SKM-1 (cell line): ENCODE measurements around the gene METRNL.

Experiments used
- DNase-seq: peaks from one replicate; lab custom pipeline; 2025; ENCODE audit not compliant: unreplicated experiment; lab: John Stamatoyannopoulos, UW

METRNL gene

DNA sequence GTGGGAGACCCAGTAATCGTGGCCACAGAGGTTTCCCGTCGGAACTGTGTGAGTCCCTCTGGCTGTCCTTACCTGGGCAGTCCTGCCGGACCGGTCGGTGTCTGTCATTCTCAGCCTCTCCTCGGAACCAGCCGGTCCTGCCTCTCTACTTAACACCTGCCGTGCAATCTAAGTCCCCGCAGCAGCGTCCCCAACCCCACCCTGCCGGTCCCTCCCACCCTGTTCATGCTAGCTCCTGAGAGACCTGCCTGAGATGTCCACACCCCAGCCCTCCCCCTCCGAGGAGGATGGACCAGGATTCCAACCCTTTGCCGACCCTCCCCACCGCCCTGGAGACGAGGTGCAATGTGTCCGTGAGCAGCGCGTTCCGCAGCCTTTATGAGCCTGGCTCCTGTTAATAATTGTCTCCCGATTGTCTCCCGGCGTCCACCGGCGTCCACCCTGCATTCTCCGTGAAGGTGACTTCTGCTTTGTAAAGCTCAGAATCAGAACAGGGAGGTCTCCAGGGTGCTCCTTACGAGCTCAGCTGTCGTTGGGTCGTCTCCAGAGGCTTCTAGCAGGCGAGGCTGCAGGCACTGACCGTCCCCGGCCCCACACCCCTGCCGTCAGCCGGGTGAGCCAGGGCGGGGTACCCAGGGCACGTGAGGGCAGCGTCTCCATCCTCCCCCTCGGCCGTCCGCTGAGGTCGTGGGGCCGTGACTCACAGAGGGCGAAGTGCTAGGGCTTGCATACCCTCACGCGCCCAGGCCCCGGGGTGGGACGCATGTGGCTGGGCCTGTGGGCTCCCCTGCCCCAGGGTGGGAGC, 10.1 kb downstream of the METRNL start:
- DNase-seq = no peak

DNA sequence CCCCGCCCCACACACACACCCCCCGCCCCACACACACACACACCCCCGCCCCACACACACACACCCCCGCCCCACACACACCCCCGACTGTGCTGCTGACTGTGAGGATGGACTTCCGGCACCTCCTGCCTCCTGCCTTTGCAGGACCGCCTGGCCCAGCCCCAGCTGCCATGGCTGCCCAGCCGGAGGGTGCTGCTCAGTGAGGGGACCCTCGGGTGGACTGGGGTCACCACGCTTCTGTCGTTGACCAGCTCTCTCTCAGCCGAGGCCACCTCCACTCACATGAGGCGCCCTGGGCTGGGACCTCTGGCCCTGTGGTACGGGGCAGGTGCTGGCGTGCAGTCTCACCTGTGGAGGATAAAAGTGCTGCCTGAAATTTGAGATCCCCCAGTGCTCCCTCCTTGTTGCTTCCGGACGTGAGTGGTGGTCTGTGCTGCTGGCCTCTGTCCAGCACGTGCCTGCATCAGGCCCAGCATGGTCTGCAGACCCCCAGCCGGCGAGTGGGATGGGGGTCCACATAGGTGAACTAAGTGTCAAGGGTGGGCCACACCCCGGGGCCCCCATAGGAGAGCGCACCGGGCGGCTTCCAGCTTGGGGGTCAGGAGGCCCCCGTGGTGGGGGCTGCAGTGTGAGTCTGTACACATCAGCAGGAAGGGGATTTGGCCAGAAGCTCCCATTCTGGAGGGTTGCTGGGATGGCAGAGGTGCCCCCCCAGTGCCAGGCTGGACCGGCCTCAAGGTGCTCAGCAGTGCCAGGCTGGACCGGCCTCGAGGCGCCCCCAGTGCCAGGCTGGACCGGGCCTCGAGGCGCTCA, 11.2 kb downstream of the METRNL start:
- no peak for DNase-seq

DNA sequence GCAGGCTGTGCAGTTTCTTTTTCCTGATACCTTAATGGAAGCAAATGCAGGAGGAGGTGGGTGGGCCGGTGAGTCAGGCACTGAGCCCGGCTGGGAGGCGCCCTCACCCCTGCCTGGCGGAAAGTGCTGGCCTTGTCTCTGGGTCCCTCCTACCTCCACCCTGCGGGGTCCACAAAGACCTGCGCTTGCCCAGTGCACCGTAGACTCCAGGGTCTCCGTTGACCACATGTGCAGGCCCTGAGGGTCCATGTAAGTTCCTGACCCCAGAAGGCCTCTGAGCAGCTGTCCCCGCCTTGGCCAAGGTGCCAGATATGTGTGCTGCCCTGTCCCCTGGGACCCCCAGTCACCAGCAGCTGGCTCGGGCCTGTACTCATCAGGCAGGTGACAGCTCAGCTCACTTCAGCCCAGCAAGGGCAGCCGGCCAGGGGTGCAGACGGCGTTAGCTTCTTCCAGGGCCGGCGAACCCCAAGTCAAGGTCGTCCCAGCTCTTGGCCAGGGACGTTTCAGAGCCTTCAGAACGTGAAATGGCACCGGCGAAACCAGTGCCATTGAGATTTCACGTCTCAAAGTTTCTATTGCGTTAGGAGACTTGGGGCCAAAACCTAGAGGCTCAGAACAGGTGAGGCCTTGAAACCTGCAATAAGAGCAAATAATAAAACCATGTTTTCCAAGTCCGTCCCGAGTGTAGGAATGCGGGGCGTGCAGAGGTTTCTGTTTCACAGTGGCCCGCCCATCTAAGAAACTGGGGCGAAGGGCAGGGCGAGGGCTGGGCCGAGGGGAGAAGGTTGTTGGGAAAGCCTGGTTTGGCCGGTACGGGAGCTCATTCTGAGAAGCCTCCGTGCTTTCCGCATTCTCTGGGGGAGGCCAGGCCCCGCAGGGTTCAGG, 12.1 kb downstream of the METRNL start:
- DNase-seq = no peak

DNA sequence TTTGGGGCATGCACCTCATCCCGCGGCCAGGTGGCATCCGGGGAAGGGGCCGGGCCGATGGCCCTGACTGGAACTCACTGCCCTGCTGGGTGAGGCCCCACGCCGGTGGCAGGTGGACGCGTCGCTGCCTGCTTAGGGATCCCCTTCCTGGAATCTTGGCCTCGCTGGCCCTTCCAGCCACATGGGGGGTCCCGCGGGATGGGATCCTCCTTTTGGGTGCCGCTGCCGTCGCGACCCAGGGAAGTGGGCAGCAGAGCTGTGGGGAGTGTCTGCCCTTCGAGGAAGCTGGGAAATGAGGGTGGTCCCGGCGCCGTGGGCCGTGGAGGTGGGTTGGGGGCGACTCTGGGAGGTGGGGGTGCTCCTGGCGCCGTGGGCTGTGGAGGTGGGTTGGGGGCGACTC, 12.8 kb downstream of the METRNL start:
- no peak for DNase-seq

DNA sequence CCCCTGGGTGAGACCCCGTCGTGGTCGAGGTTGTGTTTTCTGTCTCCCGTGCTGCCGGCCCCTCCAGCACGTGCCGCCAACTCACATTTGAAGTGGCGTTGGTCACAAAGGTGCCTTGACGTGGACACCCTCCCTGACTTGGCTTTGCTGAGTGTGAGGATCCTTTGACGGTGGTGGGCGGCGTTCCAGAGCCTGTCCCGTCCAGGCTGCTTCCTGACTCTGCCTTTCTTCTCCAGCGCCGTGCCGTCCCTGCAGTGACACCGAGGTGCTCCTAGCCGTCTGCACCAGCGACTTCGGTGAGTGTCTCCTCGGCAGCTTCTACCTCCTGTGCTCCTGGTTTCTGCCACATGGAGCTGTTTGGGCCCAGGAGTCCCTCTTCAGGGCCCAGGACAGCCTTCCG, 13.5 kb downstream of the METRNL start:
- DNase-seq = no peak

DNA sequence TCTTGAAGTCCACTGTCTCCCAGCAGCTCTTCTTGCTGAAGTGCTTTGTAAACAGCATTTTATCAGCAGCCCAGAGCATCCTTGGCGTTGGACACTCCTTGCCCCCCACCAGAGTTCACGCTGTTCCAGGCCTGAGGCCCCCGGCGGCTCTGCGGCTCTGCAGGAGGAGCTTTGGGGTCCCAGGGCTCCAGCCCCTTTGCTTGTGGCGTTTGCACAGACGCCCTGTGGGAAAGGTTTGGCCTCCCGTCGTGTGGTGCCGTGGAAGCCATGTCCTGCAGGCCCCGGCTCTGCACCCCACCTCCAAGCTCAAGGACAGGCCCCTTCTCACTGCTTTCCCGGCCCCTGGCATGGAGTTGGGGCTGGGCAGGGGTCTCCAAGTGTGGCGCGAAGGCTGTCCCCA, 14.1 kb downstream of the METRNL start:
- DNase-seq = no peak

DNA sequence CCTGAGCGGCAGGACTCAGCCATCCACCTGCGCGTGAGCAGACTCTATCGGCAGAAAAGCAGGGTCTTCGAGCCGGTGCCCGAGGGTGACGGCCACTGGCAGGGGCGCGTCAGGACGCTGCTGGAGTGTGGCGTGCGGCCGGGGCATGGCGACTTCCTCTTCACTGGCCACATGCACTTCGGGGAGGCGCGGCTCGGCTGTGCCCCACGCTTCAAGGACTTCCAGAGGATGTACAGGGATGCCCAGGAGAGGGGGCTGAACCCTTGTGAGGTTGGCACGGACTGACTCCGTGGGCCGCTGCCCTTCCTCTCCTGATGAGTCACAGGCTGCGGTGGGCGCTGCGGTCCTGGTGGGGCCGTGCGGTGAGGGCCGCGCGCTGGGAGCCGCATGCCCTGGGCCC, 14.9 kb downstream of the METRNL start:
- DNase-seq = no peak

DNA sequence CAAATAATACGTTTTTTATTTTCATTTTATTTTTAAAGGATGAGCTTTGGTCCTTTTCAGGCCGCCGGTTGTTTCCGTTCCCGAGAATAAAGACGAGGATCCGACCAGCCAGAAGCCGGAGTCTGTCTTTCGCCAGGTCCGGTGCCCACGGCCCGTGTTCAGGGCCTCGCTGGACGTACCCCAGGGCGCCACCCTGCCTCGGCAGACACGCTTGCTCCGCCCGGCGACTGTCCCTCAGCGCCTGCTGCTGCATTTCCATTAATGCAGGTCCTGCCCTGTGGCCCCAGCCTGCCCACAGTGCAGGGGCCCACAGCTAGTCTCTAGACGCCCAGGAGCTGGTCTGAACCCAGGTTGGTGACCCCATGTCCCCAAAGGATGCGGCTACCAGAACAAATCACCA, 15.6 kb downstream of the METRNL start:
- no peak for DNase-seq

DNA sequence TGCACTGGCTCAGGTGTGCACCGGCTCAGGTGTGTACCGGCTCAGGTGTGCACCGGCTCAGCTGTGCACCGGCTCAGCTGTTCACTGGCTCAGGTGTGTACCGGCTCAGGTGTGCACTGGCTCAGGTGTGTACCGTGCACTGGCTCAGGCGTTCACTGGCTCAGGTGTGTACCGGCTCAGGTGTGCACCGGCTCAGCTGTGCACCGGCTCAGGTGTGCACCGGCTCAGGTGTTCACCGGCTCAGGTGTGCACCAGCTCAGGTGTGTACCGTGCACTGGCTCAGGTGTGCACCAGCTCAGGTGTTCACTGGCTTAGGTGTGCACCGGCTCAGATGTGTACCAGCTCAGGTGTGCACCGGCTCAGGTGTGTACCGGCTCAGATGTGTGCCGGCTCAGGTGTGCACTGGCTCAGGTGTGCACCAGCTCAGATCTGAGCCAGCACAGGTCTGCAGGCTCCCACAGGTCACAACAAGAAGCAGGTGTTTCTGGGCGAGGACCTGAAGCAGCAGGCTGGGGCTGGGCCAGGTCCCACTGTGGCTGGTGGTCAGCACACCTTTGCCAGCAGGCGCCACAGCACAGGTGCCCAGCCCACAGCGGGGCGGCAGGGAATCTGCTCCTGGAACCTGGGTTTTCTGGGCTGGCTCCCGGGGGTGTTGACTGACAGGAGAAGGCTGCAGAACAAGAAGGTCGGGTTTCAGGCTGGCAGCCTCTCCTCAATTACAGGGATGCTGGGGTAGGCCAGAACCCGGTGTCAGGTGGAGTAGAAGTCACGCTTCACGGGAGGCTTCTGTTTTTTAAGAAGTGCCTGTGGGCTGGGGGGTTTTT, 17.2 kb downstream of the METRNL start:
- DNase-seq = no peak

DNA sequence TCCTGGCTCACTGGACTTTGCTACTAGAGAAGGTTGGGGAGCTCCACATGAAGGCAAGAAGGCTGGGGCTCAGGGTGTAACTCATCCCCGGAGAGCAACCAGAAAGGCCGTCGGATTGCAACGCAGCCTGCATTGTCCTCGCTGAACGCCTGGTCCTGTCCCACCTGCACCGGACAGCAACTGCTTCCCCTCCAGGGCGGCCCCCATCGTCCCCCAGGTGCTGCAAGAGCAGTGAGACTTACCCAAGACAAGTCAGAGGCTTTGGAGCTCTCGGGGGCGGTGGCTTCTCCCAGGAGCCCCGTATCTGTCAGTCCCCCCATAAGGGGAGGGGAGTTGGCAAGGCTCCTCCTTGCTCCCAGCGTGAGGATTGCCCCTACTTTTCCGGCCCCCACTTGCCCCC, 18.4 kb downstream of the METRNL start:
- DNase-seq = no peak

DNA sequence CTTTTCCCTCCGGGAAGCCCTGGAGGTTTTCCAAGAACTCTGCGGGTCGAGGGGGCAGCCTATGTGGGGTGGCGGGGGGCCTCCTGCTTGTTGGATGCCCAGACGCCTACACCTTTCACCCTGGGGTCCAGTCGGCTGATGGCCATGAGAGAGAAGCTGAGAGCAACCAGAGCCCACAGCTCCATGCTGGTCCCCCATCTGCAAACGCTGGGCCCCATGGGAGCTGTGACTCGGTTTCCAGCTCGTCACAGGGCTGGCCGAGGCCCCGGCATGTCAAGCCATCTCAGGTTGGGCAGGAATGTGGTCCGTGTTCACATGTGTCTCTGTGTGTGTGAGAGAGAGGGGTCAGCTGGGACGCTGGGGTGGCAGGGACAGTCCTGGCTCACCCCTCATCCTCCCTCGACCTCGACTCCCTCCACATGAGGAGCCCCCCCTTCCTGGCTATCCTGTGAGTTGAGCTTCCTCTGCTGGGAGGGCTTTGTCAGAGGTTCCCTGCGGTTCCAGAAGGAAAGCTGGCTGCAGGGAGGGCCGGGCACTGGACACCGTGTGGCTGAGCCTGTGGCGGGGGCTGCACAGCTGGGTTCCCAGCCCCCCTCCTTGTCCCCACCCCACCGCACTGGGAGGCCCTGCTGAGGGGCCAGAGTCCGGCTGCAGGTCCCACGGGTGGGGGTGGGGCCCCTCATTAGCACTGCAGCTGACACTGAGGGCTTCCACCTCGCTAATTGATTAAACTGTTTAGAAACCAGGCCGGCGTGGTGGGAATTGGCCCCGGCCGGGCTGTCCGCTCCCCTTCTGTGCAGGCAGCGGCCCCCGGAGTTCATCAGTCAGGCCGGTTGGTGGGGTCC, 19.1 kb downstream of the METRNL start:
- DNase-seq = no peak

DNA sequence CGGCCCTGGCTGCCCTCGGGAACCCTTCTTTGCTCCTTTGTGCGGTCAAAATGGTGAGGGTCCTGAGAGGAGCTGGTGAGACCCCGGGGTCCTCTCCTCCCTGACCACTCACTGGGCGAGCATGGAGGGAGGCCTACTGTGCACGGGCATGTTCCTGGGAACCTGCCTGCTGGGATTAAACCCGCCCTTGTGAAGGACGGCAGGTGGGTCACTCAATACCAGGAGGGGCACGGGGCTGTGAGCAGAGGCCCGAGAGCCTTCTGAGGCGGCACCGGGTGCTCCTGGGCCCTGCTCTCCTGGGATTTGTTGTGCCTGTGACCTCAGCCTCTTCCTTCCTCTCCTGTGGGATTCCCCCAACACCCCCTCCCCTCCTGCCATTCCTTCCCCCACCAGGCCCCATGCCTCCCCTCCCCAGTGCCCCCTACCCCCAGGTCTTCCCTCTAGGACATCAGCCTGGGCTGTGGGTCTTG, 19.7 kb downstream of the METRNL start:
- DNase-seq = no peak

DNA sequence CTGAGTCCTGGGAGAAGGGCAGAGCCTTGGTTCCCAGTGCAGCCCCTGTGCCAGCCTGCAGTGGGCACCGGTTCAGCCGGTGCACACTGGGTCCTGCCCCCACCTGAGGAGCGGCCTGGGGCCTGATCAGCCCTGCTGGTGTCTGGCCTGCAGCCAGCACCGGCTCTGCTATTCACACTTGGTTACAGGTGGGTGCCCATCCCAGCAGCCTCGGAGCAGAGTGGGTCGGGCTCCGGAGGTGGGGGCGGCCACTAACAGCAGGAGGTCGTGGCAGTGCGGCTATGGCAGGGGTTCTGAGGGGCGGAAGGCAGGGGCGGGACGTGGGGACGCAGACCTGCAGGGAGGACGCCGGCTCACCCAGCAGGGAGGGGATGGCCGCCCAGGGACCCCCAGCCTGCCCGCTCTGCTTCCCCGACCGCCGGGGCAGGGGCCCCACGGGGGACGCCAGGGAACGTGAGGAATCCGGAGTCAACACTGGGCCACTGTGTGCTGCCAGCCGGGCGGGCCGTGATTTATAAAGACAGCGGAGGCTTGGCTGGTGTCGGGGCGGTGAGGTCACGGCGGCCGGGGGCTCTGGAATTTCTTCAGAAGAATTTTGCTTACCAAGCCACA, 20.3 kb downstream of the METRNL start:
- no peak for DNase-seq

DNA sequence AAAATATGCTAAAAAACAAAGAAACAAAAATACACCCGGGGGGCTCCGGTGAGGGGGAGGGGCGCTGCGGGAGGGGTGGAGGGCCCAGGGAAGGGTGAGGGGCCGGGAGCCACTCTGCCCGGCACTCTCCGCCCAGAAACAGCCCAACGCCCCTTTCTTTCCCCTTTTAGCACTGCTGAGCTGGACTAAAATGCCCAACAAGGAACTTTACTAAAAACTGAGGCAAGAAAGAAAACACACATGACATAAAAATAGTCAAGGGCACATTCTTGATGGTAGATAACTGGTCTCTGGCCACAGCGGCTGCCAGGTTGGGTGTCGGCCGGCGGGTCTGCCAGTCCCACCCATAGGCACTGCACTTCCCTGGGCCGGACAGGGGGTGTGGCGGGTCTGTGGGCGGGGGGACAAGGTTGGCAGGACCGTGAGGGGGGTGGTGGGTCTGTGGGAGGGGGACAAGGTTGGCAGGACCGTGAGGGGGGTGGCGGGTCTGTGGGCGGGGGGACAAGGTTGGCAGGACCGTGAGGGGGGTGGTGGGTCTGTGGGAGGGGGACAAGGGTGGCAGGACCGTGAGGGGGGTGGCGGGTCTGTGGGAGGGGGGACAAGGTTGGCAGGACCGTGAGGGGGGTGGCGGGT, 20.9 kb downstream of the METRNL start:
- DNase-seq = no peak

DNA sequence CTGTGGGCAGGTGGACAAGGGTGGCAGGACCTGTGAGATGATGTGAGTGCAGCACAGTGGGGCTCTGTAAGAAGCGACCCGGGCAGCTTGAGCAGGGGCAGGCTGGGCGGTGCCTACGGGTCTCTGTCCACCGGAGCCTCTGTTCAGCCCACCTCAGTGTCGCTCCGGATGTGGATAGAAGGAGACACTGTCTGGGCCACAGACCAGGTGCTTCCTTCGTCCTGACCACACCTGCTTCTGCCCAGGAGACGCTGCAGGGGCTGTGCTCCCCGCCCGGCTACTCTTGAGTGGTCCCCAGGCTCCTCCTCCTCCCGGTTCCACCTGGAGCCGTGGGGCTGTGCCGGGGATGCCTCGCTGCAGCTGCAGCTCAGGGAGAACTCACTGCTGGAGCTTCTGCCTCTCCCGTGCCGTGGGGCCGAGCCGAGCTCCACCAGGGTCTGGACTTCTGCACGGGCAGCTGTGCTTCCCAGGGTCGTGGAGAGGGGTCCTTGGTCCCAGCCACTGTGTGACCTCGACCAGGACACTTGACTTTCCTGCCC, 21.5 kb downstream of the METRNL start:
- no peak for DNase-seq

DNA sequence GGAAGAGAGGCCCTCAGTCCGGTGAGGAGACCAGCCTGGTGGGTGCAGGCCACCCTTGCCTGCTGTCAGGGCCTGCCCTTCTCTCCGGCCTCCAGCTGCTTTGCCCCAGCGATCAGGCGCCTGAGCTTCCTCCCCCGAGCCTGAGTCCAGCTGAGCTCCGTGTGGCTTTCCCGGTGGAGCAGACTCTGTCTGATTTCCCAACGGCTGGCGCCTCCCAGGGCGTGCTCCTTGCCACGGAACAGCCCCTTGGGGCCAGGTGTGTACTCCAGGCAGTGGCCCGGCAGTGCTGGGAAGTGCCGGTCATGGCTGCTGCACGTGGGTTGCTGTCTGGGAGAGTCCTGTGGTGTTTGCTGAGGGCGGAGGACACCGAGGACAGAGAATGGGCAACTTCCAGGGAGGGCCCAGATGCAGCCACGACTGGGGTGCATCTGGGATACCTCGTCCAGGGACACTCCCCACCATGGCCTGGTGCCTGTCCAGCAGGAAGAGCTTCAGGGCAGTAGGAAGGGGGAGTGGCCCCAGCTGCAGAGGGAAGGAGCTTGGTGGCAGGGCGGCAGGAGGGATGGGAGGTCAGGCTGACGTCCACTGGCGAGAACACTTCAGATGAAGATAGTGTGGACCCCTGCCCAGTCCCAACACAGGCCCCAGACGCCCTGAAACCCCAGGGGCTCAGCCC, 22.5 kb downstream of the METRNL start:
- DNase-seq = no peak

DNA sequence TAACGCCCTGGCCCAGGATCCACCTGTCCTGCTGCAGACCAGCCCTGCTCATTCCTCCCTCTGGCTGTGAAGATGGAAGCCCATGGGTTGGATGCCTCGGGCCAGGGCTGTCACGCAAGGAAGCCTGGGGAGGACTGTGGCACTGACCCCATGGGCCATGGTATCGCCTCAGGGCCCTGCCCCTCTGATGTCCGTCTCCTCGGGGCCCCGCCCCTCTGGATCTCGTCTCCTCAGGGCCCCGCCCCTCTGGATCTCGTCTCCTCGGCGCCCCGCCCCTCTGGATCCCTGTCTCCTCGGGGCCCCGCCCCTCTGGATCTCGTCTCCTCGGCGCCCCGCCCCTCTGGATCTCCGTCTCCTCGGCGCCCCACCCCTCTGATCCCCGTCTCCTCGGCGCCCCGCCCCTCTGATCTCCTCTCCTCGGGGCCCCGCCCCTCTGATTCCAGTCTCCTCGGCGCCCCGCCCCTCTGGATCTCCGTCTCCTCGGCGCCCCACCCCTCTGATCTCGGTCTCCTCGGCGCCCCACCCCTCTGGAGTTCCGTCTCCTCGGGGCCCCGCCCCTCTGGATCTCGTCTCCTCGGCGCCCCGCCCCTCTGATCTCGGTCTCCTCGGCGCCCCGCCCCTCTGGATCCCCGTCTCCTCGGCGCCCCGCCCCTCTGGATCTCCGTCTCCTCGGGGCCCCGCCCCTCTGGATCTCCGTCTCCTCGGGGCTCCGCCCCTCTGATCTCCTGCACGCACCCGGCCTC, 24.0 kb downstream of the METRNL start:
- no peak for DNase-seq
